Spleen (tissue), 7 donors: Measurements from ENCODE around the gene HYDIN.
"Not testable (repeated sequence)": the region's sequence is repeated elsewhere in the genome, so short reads cannot be mapped to it uniquely, and the experiment has no call there.

Source experiments
- CTCF ChIP-seq, 11 experiments: fragments of 200-600 bp in 7 of 11; fragments of 450-650 bp in 4 of 11; sonication (generic) in 4 of 11; IDR thresholded peaks in 8 of 11; conservative IDR thresholded peaks in 3 of 11; 1 replicate in 7 of 11; 2 replicates in 4 of 11; pipeline versions ENCODE4 v1.4.0 to v1.8.0; 2016 to 2021; ENCODE audit warnings: antibody characterized with exemption in 11 of 11, inconsistent platforms in 4 of 11, mild to moderate bottlenecking in 1 of 11
- POLR2AphosphoS5 ChIP-seq, 3 donors: sonication (generic); formaldehyde crosslinking; IDR thresholded peaks; one replicate each; pipeline ENCODE4 v1.5.1; 2017; ENCODE audit warnings: antibody characterized with exemption in 3 of 3
- donor health status: DM: no; HTN: no; CAD: no; lungs with moderate emphysema.
- donor health status: DM: no; HTN: no; CAD: no.
- donor health status: DM: no; HTN: no; CAD: no.

- not testable (repeated sequence) for TF ChIP-seq CTCF (IDR thresholded peaks at IDR 0.05 in 8 of 11, conservative IDR thresholded peaks at IDR 0.05 in 3 of 11); POLR2AphosphoS5 (IDR thresholded peaks at IDR 0.05)
These were observed 379.2 kb downstream of the HYDIN start for GRCh38 chr16:70851299-70851698.
